GM10248 (cell line): ENCODE measurements around the gene EIF5.

Experiments used
- CTCF ChIA-PET: fragments of 300-600 bp; sonication (Branson Sonifier 250); formaldehyde crosslinking; extraction: SDS; loops from one replicate; lab custom pipeline; 2021; ENCODE audit warnings: antibody characterized with exemption; lab: Yijun Ruan, JAX
- POLR2A ChIA-PET: fragments of 350-650 bp; sonication (Branson Sonifier 250); formaldehyde crosslinking; extraction: SDS; loops from one replicate; lab custom pipeline; 2020; ENCODE audit warnings: antibody characterized with exemption; lab: Yijun Ruan, JAX
- DNase-seq: peaks from one replicate; pipeline ENCODE4 v3.0.0; 2012; ENCODE audit errors: extremely low spot score
- CTCF ChIP-seq: IDR thresholded peaks from 2 replicates; pipeline ENCODE4 v1.5.1; 2012; ENCODE audit warnings: mild to moderate bottlenecking, low read depth; ENCODE audit errors: extremely low read depth, missing control alignments, control extremely low read depth

The EIF5 gene

GRCh38 chr14:103380719-103381377, 46.8 kb downstream of the EIF5 start:
- no peak for TF ChIP-seq CTCF
- DNase-seq, result no peak
- CTCF ChIA-PET, result interaction anchor here (1.0 to 5.0 kb wide), 5 partner anchors 9 to 119 kb away, joined by 3 to 41 read pairs (median 4); no protein-coding TSS in a partner anchor
- POLR2A ChIA-PET, result no interaction called here

- CTCF ChIA-PET, result interaction anchor here (0.8 to 4.7 kb wide), 5 partner anchors 9 to 118 kb away, joined by 3 to 30 read pairs (median 3); no protein-coding TSS in a partner anchor
- no peak for DNase-seq
These were observed 48.3 kb downstream of the EIF5 start for GRCh38 chr14:103382376-103382775.

GRCh38 chr14:103384450-103385151, 50.6 kb downstream of the EIF5 start:
- POLR2A ChIA-PET, result interaction anchor here (1.5 kb wide), 1 partner anchor 44 kb away, joined by 5 read pairs; no protein-coding TSS in a partner anchor
- DNase-seq, result no peak
- CTCF ChIA-PET, result interaction anchor here (0.9 to 4.7 kb wide), 2 partner anchors 9 to 41 kb away, joined by 3 to 30 read pairs; no protein-coding TSS in a partner anchor
- no peak for TF ChIP-seq CTCF

More at GRCh38 chr14:103382376-103382775, 48.3 kb downstream of the EIF5 start:
- POLR2A ChIA-PET, result no interaction called here
- TF ChIP-seq CTCF, result no peak

- POLR2A ChIA-PET, result no interaction called here
- CTCF ChIA-PET, result interaction anchor here (0.9 to 4.7 kb wide), 2 partner anchors 8 to 41 kb away, joined by 3 to 30 read pairs; no protein-coding TSS in a partner anchor
- no peak for TF ChIP-seq CTCF
These were observed 51.3 kb downstream of the EIF5 start, which contains the start of gene MARK3 for GRCh38 chr14:103385152-103385928. MARK3 (plus strand) TSS chr14:103385415; CDS start chr14:103386030, 615 bp downstream.

GRCh38 chr14:103385929-103386712, 52.1 kb downstream of the EIF5 start:
- POLR2A ChIA-PET, result no interaction called here
- CTCF ChIA-PET, result interaction anchor here (8.9 kb wide), 1 partner anchor 18 kb away, joined by 148 read pairs; no protein-coding TSS in a partner anchor
- no peak for TF ChIP-seq CTCF
- no peak for DNase-seq

More at GRCh38 chr14:103385152-103385928, 51.3 kb downstream of the EIF5 start, which contains the start of gene MARK3:
- peak; percentile 99 for DNase-seq
